SK-N-SH (cell line): ENCODE measurements around the gene PSG6.
"Not testable (repeated sequence)": the region's sequence is repeated elsewhere in the genome, so short reads cannot be mapped to it uniquely, and the experiment has no call there.

ENCODE experiments used
- EP300 ChIP-seq, 2 experiments: IDR thresholded peaks; 2 replicates each; pipeline versions ENCODE4 v1.4.0 to v1.6.1; 2012; ENCODE audit warnings: borderline replicate concordance in 1 of 2, low read depth in 1 of 2, low read length in 1 of 2
- EZH2phosphoT487 ChIP-seq: fragments of 200-600 bp; sonication (generic); IDR thresholded peaks from 2 replicates; pipeline ENCODE4 v1.6.1; 2017; ENCODE audit warnings: low read depth, mixed run types, mild to moderate bottlenecking, antibody characterized with exemption, moderate library complexity, borderline replicate concordance
- FOSL2 ChIP-seq: IDR thresholded peaks from 2 replicates; pipeline ENCODE4 v1.4.0; 2012; ENCODE audit warnings: low read depth, mild to moderate bottlenecking, moderate library complexity, borderline replicate concordance
- FOXJ3 ChIP-seq: sonication (generic); formaldehyde crosslinking; IDR thresholded peaks from 2 replicates; pipeline ENCODE4 v1.5.1; 2020; ENCODE audit warnings: mild to moderate bottlenecking, missing genetic modification reagents
- GABPA ChIP-seq: IDR thresholded peaks from 2 replicates; pipeline ENCODE4 v1.4.0; 2012; ENCODE audit warnings: low read depth, mild to moderate bottlenecking
- POLR2AphosphoS5 ChIP-seq: IDR thresholded peaks from 2 replicates; pipeline ENCODE4 v1.6.1; 2012; ENCODE audit warnings: low read depth, low read length
- RXRA ChIP-seq: IDR thresholded peaks from 2 replicates; pipeline ENCODE4 v1.4.0; 2012; ENCODE audit warnings: low read depth, mild to moderate bottlenecking, borderline replicate concordance
- SIN3A ChIP-seq: IDR thresholded peaks from 2 replicates; pipeline ENCODE4 v1.6.1; 2012; ENCODE audit warnings: low read depth, mild to moderate bottlenecking, low read length, moderate library complexity, borderline replicate concordance
- SMC3 ChIP-seq: IDR thresholded peaks from 2 replicates; pipeline ENCODE4 v1.6.1; 2012; ENCODE audit warnings: low read depth, low read length, improper control_type of control experiment
- TAF1 ChIP-seq: IDR thresholded peaks from 2 replicates; pipeline ENCODE4 v1.6.1; 2012; ENCODE audit warnings: low read depth, mild to moderate bottlenecking, low read length, moderate library complexity, borderline replicate concordance
- TF ChIP-seq, protein P1 (sequence below): fragments of 200-600 bp; sonication (generic); IDR thresholded peaks from 2 replicates; pipeline ENCODE4 v1.6.1; 2017; ENCODE audit warnings: antibody characterized with exemption, mild to moderate bottlenecking, moderate library complexity
- TF ChIP-seq, protein P2 (sequence below): IDR thresholded peaks from 2 replicates; pipeline ENCODE4 v1.4.0; 2012; ENCODE audit warnings: low read depth
- TF ChIP-seq, protein P3 (sequence below): fragments of 150-350 bp; IDR thresholded peaks from 2 replicates; pipeline ENCODE4 v1.6.1; 2017; ENCODE audit warnings: antibody characterized with exemption, low read length, low read depth, borderline replicate concordance

DNA sequence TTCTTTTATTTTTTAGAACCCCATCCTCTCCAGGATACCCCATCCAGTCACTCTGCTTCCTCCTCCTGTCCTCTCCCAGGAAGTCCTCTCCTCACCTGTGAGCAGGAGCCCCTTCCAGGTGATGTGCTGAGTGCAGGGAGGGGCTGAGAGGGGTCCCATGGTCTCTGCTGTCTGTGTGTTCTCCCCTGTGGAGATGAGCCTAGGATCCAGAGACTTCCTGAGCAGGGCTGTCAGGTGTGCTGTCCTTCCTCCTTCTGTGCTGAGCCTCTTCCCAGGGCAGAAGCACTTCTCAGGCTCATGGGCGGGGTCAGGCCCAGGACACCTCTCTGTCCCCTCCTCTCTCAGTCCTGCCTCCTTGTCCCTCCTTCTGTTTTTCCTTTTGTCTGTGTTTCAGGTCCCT is at the start of gene PSG6:
- not testable (repeated sequence) for TF ChIP-seq POLR2AphosphoS5; SMC3; EP300 (IDR thresholded peaks at IDR 0.05; ENCODE audit: borderline replicate concordance in 1 of 2, low read depth in 1 of 2, low read length in 1 of 2); FOXJ3; GABPA; SIN3A; RXRA; TAF1; EZH2phosphoT487; FOSL2
- TF ChIP-seq, protein P1, sequence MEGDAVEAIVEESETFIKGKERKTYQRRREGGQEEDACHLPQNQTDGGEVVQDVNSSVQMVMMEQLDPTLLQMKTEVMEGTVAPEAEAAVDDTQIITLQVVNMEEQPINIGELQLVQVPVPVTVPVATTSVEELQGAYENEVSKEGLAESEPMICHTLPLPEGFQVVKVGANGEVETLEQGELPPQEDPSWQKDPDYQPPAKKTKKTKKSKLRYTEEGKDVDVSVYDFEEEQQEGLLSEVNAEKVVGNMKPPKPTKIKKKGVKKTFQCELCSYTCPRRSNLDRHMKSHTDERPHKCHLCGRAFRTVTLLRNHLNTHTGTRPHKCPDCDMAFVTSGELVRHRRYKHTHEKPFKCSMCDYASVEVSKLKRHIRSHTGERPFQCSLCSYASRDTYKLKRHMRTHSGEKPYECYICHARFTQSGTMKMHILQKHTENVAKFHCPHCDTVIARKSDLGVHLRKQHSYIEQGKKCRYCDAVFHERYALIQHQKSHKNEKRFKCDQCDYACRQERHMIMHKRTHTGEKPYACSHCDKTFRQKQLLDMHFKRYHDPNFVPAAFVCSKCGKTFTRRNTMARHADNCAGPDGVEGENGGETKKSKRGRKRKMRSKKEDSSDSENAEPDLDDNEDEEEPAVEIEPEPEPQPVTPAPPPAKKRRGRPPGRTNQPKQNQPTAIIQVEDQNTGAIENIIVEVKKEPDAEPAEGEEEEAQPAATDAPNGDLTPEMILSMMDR = not testable (repeated sequence)
- TF ChIP-seq, protein P2, sequence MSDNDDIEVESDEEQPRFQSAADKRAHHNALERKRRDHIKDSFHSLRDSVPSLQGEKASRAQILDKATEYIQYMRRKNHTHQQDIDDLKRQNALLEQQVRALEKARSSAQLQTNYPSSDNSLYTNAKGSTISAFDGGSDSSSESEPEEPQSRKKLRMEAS = not testable (repeated sequence)
- TF ChIP-seq, protein P3, sequence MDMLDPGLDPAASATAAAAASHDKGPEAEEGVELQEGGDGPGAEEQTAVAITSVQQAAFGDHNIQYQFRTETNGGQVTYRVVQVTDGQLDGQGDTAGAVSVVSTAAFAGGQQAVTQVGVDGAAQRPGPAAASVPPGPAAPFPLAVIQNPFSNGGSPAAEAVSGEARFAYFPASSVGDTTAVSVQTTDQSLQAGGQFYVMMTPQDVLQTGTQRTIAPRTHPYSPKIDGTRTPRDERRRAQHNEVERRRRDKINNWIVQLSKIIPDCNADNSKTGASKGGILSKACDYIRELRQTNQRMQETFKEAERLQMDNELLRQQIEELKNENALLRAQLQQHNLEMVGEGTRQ = not testable (repeated sequence)
